ENCODE measurements around the gene MRPL14. TPM values are rescaled to one million over a fixed set of nuclear protein-coding genes. Genes with fewer than 3 reads are reported as not detected.

Gene MRPL14
- total and polyA plus RNA-seq, 9 of the 15 experiments (the other 6 are each of a cell fraction or from before 2014, with no cell fraction given) = 126 to 424 (median 165) TPM

DNA sequence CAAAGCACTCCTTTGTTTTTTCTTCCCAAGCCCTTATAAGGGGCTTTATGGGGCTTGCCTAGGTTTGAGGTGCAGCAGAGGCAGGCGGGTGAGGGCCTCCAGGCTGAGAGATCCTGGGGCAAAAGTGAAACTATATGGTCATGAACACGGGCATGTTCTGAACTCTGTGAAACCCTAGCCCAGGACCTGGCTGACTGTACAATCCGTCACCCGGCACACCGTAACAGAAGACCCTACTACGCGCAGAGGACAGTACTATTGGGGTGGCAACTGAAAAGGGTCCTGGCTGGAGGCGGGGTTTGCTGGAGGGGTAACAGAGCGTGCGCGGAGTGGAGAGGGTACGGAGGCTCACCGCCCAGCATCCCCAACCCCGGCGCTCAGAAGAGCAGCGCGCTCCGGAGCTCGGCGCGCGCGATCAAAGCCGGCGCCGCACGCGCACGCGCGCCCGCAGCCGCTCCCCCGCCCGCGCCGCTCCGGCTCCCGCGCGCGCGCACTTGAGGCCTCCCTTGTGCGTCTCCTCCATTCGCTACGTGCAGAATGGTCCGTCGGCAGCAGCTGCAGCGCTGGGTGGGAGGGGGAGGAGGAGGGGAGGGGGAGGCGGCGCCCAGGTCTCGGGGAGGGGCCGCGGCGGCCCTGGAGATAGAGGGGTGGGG is 54.2 kb downstream of the MRPL14 start (continued):
- TF ChIP-seq, protein P1, sequence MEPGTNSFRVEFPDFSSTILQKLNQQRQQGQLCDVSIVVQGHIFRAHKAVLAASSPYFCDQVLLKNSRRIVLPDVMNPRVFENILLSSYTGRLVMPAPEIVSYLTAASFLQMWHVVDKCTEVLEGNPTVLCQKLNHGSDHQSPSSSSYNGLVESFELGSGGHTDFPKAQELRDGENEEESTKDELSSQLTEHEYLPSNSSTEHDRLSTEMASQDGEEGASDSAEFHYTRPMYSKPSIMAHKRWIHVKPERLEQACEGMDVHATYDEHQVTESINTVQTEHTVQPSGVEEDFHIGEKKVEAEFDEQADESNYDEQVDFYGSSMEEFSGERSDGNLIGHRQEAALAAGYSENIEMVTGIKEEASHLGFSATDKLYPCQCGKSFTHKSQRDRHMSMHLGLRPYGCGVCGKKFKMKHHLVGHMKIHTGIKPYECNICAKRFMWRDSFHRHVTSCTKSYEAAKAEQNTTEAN (CRISPR knock-in tag; IDR thresholded peaks at IDR 0.05) = no peak
- TF ChIP-seq SNIP1 (IDR thresholded peaks at IDR 0.05; ENCODE audit: low read depth) (no peak), RBBP5 (IDR thresholded peaks at IDR 0.05; ENCODE audit: borderline replicate concordance, insufficient read depth, low read length, poor library complexity, severe bottlenecking) (peak; percentile 65), JUNB (CRISPR knock-in tag; conservative IDR thresholded peaks at IDR 0.05) (no peak), ZNF75A (CRISPR knock-in tag; IDR thresholded peaks at IDR 0.05) (no peak), SRSF3 (IDR thresholded peaks at IDR 0.05; ENCODE audit: insufficient read depth, low read length) (no peak), TAF1 (IDR thresholded peaks at IDR 0.05; ENCODE audit: control insufficient read depth, extremely low read depth, insufficient read depth, low read length, severe bottlenecking) (peak; percentile 59), THRAP3 (IDR thresholded peaks at IDR 0.05; ENCODE audit: borderline replicate concordance) (no peak), GTF2F1 (IDR thresholded peaks at IDR 0.05; ENCODE audit: low read depth, low read length) (no peak), EP400 (IDR thresholded peaks at IDR 0.05) (peak; percentile 12; the same call in 1 of the 2 replicates), MCM3 (IDR thresholded peaks at IDR 0.05) (no peak), ELF4 (CRISPR knock-in tag; IDR thresholded peaks at IDR 0.05) (0 out of 2 replicates have a peak, but pooled peaks have one; percentile 56), TCF7 (IDR thresholded peaks at IDR 0.05; ENCODE audit: borderline replicate concordance) (peak; percentile 83), POLR2A (conservative IDR thresholded peaks at IDR 0.05) (peak; percentile 74), YBX1 (IDR thresholded peaks at IDR 0.05) (no peak), ZNF23 (CRISPR knock-in tag; IDR thresholded peaks at IDR 0.05) (no peak), ADNP (tag; IDR thresholded peaks at IDR 0.05) (no peak), CBFA2T3 (IDR thresholded peaks at IDR 0.05) (no peak)
- TF ChIP-seq, protein P2, sequence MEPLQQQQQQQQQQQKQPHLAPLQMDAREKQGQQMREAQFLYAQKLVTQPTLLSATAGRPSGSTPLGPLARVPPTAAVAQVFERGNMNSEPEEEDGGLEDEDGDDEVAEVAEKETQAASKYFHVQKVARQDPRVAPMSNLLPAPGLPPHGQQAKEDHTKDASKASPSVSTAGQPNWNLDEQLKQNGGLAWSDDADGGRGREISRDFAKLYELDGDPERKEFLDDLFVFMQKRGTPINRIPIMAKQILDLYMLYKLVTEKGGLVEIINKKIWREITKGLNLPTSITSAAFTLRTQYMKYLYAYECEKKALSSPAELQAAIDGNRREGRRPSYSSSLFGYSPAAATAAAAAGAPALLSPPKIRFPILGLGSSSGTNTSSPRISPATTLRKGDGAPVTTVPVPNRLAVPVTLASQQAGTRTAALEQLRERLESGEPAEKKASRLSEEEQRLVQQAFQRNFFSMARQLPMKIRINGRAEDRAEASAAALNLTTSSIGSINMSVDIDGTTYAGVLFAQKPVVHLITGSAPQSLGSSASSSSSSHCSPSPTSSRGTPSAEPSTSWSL (CRISPR knock-in tag; IDR thresholded peaks at IDR 0.05; ENCODE audit: borderline replicate concordance) = no peak
- TF ChIP-seq, protein P3, sequence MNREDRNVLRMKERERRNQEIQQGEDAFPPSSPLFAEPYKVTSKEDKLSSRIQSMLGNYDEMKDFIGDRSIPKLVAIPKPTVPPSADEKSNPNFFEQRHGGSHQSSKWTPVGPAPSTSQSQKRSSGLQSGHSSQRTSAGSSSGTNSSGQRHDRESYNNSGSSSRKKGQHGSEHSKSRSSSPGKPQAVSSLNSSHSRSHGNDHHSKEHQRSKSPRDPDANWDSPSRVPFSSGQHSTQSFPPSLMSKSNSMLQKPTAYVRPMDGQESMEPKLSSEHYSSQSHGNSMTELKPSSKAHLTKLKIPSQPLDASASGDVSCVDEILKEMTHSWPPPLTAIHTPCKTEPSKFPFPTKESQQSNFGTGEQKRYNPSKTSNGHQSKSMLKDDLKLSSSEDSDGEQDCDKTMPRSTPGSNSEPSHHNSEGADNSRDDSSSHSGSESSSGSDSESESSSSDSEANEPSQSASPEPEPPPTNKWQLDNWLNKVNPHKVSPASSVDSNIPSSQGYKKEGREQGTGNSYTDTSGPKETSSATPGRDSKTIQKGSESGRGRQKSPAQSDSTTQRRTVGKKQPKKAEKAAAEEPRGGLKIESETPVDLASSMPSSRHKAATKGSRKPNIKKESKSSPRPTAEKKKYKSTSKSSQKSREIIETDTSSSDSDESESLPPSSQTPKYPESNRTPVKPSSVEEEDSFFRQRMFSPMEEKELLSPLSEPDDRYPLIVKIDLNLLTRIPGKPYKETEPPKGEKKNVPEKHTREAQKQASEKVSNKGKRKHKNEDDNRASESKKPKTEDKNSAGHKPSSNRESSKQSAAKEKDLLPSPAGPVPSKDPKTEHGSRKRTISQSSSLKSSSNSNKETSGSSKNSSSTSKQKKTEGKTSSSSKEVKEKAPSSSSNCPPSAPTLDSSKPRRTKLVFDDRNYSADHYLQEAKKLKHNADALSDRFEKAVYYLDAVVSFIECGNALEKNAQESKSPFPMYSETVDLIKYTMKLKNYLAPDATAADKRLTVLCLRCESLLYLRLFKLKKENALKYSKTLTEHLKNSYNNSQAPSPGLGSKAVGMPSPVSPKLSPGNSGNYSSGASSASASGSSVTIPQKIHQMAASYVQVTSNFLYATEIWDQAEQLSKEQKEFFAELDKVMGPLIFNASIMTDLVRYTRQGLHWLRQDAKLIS (CRISPR knock-in tag; IDR thresholded peaks at IDR 0.05) = no peak
- TF ChIP-seq, protein P4, sequence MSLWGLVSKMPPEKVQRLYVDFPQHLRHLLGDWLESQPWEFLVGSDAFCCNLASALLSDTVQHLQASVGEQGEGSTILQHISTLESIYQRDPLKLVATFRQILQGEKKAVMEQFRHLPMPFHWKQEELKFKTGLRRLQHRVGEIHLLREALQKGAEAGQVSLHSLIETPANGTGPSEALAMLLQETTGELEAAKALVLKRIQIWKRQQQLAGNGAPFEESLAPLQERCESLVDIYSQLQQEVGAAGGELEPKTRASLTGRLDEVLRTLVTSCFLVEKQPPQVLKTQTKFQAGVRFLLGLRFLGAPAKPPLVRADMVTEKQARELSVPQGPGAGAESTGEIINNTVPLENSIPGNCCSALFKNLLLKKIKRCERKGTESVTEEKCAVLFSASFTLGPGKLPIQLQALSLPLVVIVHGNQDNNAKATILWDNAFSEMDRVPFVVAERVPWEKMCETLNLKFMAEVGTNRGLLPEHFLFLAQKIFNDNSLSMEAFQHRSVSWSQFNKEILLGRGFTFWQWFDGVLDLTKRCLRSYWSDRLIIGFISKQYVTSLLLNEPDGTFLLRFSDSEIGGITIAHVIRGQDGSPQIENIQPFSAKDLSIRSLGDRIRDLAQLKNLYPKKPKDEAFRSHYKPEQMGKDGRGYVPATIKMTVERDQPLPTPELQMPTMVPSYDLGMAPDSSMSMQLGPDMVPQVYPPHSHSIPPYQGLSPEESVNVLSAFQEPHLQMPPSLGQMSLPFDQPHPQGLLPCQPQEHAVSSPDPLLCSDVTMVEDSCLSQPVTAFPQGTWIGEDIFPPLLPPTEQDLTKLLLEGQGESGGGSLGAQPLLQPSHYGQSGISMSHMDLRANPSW (CRISPR knock-in tag; IDR thresholded peaks at IDR 0.05) = no peak

All from K562 (cell line).